Mesothelial cell of epicardium (in vitro differentiated cells): Measurements from ENCODE around the gene KRT15. TPM values are rescaled to one million over a fixed set of nuclear protein-coding genes. Genes with fewer than 3 reads are reported as not detected.

Experiments
- DNase-seq, 2 experiments: peaks; one replicate each; pipeline ENCODE4 v3.0.0; 2021; ENCODE audit warnings: low spot score in 2 of 2; ENCODE audit not compliant: unreplicated experiment in 2 of 2
- H3K27ac Mint-ChIP-seq: 2 replicates; pipeline ENCODE4 v1.8.0; 2021; ENCODE audit warnings: mixed read lengths
- H3K27me3 Mint-ChIP-seq: 2 replicates; pipeline ENCODE4 v1.8.0; 2021; ENCODE audit warnings: low read depth, mixed read lengths
- H3K36me3 Mint-ChIP-seq: 2 replicates; pipeline ENCODE4 v1.8.0; 2021; ENCODE audit warnings: mixed read lengths
- H3K4me1 Mint-ChIP-seq: 2 replicates; pipeline ENCODE4 v1.8.0; 2021; ENCODE audit warnings: mixed read lengths
- H3K4me3 Mint-ChIP-seq: 2 replicates; pipeline ENCODE4 v1.8.0; 2021; ENCODE audit warnings: mild to moderate bottlenecking, moderate library complexity, mixed read lengths
- H3K9me3 Mint-ChIP-seq: 2 replicates; pipeline ENCODE4 v1.8.0; 2021; ENCODE audit warnings: mixed read lengths
- CTCF ChIP-seq: fragments of 200-600 bp; sonication (generic); IDR thresholded peaks from one replicate; pipeline ENCODE4 v1.5.0; 2021; ENCODE audit warnings: antibody characterized with exemption; ENCODE audit not compliant: unreplicated experiment
- total RNA-seq: library from RNA; stranded (reverse); gene quantifications from 3 replicates; pipeline ENCODE4 v1.2.1, GENCODE V29; 2021

Gene KRT15
- total RNA-seq, 1 donor from 2014 or later: 8.5 TPM

GRCh38 chr17:41518031-41518430, 659 bp downstream of the KRT15 start:
- H3K4me1 Mint-ChIP-seq: peaks cover 52% of the 10 kb centered on the region
- no peak for DNase-seq
- no peak overlapping the region for H3K27ac Mint-ChIP-seq
- peaks cover 1% of the 10 kb centered on the region for H3K36me3 Mint-ChIP-seq
- H3K4me3 Mint-ChIP-seq: no peak overlapping the region
- no peak for TF ChIP-seq CTCF
- H3K27me3 Mint-ChIP-seq: no peaks in the 10 kb centered on the region
- H3K9me3 Mint-ChIP-seq: no peaks in the 10 kb centered on the region

GRCh38 chr17:41516830-41517283, 1.8 kb downstream of the KRT15 start:
- Mint-ChIP-seq H3K27me3 (no peaks in the 10 kb centered on the region), H3K36me3 (no peaks in the 10 kb centered on the region), H3K9me3 (no peaks in the 10 kb centered on the region), H3K27ac (no peak overlapping the region), H3K4me3 (no peak overlapping the region), H3K4me1 (peaks cover 55% of the 10 kb centered on the region)
- no peak for DNase-seq
- no peak for TF ChIP-seq CTCF

GRCh38 chr17:41516147-41516829, 2.4 kb downstream of the KRT15 start:
- Mint-ChIP-seq H3K27me3 (no peaks in the 10 kb centered on the region), H3K4me1 (peaks cover 49% of the 10 kb centered on the region), H3K36me3 (no peaks in the 10 kb centered on the region), H3K9me3 (no peaks in the 10 kb centered on the region), H3K4me3 (no peak overlapping the region), H3K27ac (no peak overlapping the region)
- no peak for TF ChIP-seq CTCF
- DNase-seq: no peak

GRCh38 chr17:41513168-41513547, 5.5 kb downstream of the KRT15 start:
- Mint-ChIP-seq H3K9me3 (no peaks in the 10 kb centered on the region), H3K27me3 (no peaks in the 10 kb centered on the region), H3K27ac (no peak overlapping the region), H3K4me3 (no peak overlapping the region), H3K4me1 (peaks cover 25% of the 10 kb centered on the region), H3K36me3 (no peaks in the 10 kb centered on the region)
- no peak for DNase-seq
- no peak for TF ChIP-seq CTCF

GRCh38 chr17:41512546-41513167, 6.0 kb downstream of the KRT15 start:
- no peak for TF ChIP-seq CTCF
- Mint-ChIP-seq H3K4me3 (no peak overlapping the region), H3K36me3 (no peaks in the 10 kb centered on the region), H3K9me3 (no peaks in the 10 kb centered on the region), H3K27me3 (no peaks in the 10 kb centered on the region), H3K4me1 (peaks cover 26% of the 10 kb centered on the region), H3K27ac (no peak overlapping the region)
- DNase-seq: no peak
